ENCODE results near the gene TREH.

The TREH gene

DNA sequence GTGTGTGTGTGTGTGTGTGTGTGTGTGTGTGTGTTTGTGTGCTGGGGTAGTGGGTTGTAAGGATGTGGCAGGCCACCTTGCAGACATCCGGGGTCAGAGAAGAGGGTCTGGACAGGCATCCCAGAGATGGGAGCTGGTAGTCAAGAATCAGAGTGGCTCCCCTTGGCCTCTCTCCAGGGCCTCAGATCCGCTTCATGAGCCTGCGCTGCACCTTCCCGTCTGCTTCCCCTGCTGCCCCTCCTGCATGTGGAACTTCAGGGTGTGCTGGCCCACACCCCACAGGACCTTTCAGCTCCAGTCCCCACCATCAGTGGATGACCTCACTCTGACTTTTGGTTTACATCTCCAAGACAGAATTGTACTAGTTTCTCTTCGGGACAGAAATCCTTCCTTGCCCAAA is 31.2 kb downstream of the TREH start:
- no peak for DNase-seq (ENCODE audit: low read depth in 3 of 3)

GRCh38 chr11:118646393-118646792 is 33.1 kb downstream of the TREH start:
- no peak for DNase-seq (ENCODE audit: low read depth in 3 of 3)

DNA sequence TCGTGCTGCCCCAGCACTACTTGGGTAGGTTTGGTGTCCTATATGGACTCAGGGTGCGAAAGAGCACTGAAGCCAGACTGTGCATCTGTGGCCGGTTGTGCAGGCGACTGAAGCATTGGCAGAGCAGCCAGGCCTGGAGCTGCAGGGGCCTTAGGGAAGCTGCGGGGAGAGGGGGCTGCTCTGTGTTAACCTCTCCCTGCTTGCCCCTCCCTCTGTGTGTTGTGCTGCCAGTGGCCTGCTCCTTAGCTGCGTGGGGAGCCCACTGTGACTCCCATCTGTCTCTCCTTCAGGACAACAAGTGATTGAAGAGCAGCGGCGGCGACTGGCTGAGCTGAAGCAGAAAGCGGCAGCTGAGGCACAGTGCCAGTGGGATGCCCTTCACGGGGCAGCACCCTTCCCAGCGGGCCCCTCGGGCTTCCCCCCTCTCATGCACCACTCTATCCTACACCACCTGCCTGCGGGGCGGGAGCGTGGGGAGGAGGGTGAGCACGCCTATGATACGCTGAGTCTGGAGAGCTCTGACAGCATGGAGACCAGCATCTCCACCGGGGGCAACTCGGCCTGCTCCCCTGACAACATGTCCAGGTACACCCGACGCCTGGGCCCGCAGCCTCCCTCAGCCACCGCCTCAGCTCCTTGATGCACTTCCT is 34.3 kb downstream of the TREH start:
- DNase-seq (ENCODE audit: low read depth in 3 of 3) = no peak

GRCh38 chr11:118644496-118644895 is 35.0 kb downstream of the TREH start:
- DNase-seq (ENCODE audit: low read depth in 3 of 3) = no peak

DNA sequence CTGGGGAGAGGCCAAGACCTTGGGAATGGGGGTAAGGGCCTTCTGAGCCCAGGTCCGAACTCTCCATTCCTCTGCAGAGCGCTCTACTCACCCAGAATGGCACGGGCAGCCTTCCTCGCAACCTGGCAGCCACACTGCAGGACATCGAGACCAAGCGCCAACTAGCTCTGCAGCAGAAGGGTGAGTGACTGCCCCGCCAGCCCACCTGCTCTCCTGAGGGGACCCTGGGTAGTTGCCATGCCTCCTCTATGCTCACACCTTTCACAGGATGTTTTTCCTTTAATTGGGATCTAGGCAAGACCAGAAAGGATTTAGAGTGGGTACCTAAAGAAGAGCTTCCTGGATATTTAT is 35.5 kb downstream of the TREH start:
- no peak for DNase-seq (ENCODE audit: low read depth in 3 of 3)

- DNase-seq (ENCODE audit: low read depth in 3 of 3) = no peak
Observed at GRCh38 chr11:118643142-118643994, 36.1 kb downstream of the TREH start.

DNA sequence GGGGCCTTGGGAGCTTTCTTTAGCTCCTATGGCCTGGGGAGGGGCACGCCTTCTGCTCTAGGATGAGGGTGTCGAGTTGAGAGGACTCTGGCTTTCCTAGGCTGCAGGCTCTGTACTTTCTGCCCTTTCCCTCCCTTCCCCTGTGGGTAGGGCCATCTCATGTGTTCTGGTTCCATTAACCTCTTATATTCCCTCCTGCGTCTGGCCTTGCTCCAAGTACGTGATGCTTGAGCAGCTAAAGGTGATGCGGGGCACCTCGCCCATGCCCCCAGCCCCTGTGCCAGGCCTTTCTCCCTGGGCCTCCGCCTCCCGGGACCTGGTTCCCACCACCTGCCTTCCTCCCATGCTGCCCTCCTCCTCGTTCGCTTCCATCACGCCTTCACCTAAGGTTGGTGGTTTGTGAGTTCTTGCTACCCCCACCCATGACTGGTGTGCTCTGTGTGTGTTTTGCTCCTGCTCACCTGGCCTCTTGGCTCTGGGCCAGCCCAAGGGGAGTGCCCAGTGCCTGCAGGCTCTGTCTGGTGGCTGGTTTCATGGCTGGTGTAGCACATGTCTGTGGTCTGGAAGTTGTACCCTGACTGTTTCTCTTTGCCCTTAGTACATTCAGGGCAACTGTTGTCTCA is 37.9 kb downstream of the TREH start:
- DNase-seq (ENCODE audit: low read depth in 3 of 3) = no peak

DNA sequence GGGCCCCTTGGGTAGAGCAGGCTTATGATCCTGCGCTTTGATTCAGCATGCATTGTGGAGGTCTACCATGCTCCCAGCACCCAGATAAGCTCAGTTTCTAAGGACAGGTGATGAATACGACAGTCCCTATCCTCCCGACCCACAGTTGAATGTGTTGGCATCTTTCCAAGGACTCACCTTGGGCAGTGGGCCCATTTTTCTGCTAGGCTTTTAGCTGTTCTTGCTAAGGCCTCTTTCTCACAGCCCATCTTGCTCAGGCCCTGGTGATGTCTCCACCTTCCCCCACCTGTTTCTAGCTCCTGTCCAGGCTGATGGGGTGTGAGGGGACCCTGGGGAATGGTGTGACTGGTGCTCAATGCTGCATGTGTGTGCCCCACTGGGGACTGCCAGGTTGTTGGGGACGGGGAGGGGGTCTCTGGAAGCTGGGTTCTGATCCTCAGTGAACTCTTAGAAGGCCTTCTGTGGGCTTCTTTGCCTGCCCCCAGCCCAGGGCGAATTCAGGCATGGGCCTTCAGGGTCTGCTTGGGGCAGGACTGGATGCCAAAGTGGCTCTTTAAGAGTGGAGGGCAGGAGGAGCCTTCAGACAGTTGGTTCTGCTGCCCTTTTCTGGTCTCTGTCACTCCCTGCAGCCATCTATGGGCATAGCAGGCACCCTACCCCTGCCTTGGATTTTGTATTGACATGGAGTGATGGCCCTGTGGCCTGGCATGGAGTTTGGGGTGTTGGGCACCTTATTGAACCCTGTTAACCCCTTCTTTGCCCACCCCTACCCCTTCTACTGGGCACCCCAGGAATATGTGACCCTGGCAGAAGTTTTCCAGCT is 38.9 kb downstream of the TREH start:
- DNase-seq (ENCODE audit: low read depth in 3 of 3) = no peak

- no peak for DNase-seq (ENCODE audit: low read depth in 3 of 3)
Observed at GRCh38 chr11:118639899-118640298, 39.6 kb downstream of the TREH start.

GRCh38 chr11:118638726-118639125 is 40.7 kb downstream of the TREH start:
- DNase-seq (ENCODE audit: low read depth in 3 of 3) = no peak

DNA sequence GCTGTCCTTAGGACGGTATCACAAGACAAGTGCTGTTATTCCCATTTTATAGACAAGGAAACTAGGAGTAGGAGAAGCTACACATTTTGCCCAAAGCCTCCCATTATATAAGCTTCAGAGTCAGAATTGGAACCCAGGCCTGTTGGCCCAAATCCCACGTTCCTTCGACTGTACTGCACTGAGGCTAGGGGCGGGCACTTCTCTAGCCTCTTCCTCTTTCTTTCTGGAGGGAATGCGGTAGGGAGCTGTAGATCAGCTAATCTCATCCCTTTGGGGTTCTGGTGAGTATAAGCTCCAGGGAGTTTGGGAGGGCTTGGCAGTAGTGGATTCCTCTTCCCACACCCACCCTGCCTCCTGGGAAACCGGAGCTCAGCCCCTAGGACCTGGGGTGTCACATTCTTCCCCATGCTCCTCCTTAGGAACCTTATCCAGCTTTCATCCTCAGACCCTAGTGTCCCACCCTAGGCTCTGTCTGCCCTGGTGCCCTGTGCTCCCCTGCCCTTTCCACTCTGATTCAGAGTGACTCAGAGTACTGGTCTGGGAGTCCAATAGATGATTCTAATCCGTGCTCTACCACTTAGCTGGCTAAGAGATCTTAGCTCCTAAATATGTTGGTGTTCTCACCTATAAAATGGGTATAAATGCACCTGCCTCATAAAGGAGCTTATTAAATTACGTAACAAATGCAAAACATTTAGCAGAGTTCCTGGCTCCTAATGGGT is 42.7 kb downstream of the TREH start:
- no peak for DNase-seq (ENCODE audit: low read depth in 3 of 3)

- DNase-seq (ENCODE audit: low read depth in 3 of 3) = no peak
Observed at GRCh38 chr11:118635642-118636041, 43.8 kb downstream of the TREH start.

- DNase-seq (ENCODE audit: low read depth in 3 of 3) = no peak
Observed at GRCh38 chr11:118635237-118635591, 44.2 kb downstream of the TREH start.

DNA sequence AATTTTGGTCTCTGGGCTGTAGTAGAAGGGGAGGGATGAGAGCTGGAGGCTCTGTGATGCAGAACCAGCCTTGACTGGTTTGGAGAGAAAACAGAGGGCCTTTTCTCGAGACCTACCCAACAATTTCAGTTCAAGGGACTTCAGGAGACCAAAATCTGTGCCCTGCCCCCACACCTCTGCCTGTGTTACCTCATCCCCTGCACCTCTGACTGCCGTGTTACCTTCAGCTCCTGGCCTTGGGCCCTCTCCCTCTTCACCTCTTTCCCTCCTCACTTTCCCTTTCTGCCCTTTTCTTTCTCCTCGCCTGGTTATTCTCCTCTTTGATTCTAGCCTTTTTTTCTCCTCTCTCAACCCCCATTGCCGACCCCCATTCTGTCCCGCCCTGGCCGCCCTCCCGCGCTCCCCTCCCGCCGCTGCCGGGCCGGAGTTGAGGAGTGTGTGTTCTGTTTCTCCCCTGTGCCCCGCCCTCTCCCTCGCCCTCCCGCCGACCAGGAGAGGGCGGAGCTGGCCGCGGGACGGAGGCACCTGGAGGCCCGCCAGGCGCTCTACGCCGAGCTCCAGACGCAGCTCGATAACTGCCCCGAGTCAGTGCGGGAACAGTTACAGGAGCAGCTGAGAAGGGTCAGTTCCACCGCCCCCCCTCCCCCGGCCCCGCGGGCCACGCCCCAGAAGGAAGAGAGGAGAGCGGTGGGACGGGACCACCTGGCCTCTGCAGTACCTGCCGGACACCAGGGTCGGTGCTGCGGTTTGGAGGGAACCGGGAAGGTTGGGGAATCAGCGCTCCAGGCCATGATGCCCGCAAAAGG is 44.8 kb downstream of the TREH start:
- no peak for DNase-seq (ENCODE audit: low read depth in 3 of 3)

DNA sequence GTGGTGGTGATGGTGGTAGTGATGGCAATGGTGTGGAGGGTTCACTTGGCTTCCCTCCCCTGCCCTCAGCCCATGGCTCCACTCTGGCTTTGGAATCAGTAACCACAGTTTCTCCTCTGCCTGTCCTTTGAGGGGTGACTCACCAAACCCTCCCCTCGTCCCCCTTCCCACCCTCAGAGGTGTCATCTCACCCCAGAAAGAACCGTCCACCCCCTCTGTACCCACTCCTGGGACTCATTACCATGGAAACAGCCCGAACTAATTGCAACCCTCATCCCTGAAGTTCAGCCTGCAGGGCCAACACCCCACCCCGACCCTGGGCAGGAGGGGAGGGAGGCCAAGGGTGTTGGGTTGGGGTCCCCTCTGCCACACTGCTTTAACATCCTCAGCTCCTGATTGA is 45.5 kb downstream of the TREH start:
- no peak for DNase-seq (ENCODE audit: low read depth in 3 of 3)

DNA sequence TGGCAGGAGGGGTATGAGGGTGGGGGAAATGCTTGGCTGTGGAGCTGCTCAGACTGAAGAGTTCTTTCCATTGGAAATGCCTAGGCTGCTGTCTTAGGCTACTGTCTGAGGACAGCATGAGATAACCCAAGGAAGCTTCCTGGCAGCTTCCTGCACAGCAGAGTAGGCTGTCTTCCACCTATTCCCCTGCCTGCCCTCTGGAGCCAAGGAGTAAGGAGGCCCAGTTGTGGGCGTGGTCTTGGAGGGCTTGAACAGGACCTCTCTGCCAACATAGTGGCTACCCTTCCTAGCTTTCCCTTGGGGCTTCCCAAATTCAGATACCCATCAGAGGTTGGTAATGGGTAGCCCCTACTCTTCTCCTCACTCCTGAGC is 46.1 kb downstream of the TREH start:
- DNase-seq (ENCODE audit: low read depth in 3 of 3) = no peak

- no peak for DNase-seq (ENCODE audit: low read depth in 3 of 3)
Observed at GRCh38 chr11:118632577-118633318, 46.7 kb downstream of the TREH start.

GRCh38 chr11:118631142-118631909 is 48.1 kb downstream of the TREH start:
- DNase-seq (ENCODE audit: low read depth in 3 of 3) = no peak

Measured in stimulated activated CD4-positive, alpha-beta T cell treated with anti-CD3 and anti-CD28 coated beads, TNF-alpha, amount 100 ng/mL, for 48 hours (primary cell).